BLaER1 treated with 17β-estradiol and CSF1 and Interleukin-3, amounts not matched to agents 10 nM and 100 nM (cell line): ENCODE measurements around the gene PCDHGB4.

Experiments
- H3K27ac ChIP-seq, 11 experiments: shearing (Covaris generic); formaldehyde crosslinking; 2 replicates each; pipeline ENCODE4 v1.8.1; 2022
- H3K27me3 ChIP-seq, 11 experiments: shearing (Covaris generic); formaldehyde crosslinking; 2 replicates each; pipeline ENCODE4 v1.8.1; 2022
- H3K36me3 ChIP-seq, 11 experiments: shearing (Covaris generic); formaldehyde crosslinking; 2 replicates each; pipeline ENCODE4 v1.8.1; 2022
- H3K4me1 ChIP-seq, 10 experiments: shearing (Covaris generic); formaldehyde crosslinking; 2 replicates each; pipeline ENCODE4 v1.8.1; 2022
- H3K4me2 ChIP-seq, 11 experiments: shearing (Covaris generic); formaldehyde crosslinking; 2 replicates each; pipeline ENCODE4 v1.8.1; 2022
- H3K4me3 ChIP-seq, 10 experiments: shearing (Covaris generic); formaldehyde crosslinking; 2 replicates each; pipeline ENCODE4 v1.8.1; 2022
- H3K9ac ChIP-seq, 11 experiments: shearing (Covaris generic); formaldehyde crosslinking; 2 replicates each; pipeline ENCODE4 v1.8.1; 2022
- H3K9me3 ChIP-seq, 11 experiments: shearing (Covaris generic); formaldehyde crosslinking; replicated peaks in 1 of 11; 2 replicates each; pipeline ENCODE4 v1.8.1; 2022
- H4K20me1 ChIP-seq, 11 experiments: shearing (Covaris generic); formaldehyde crosslinking; 2 replicates each; pipeline ENCODE4 v1.8.1; 2022
- Cebpa-rat ChIP-seq, 11 experiments: shearing (Covaris generic); IDR thresholded peaks; 2 replicates each; pipeline ENCODE4 v1.8.1; 2022

The PCDHGB4 gene

DNA sequence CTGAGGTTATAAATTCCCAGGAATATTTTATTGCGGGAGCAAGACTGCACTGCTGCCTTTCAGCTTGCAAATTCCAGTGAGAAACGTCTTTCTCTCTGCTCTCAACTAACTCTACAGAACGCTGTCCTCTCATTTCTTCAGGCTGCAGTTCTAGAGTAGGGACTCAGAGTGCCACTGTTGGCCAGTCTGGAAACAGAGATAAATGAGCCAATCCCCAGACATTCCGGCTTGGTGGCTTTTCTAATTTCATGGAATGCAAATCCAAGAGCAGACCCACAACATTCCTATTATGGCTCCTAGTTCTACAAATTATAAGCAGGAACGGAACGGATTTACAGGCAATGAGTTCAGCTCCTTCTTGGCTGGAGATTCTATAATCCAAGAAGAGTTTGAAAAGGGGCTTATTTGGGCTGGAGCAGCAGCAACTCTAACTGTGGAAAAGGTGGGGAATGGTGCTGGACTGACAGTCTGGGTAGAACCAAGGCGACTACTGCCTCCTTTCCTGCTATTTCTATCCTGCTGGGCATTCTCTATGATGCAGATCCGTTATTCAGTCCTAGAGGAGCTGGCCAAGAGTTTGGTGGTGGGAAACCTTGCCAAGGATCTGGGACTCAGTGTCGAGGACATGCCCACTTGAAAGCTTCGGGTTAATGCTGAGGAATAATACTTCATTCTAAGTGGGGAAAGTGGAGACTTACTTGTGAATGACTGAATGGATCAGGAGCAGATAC is 52.1 kb downstream of the PCDHGB4 start:
- Histone ChIP-seq H3K4me1 (peaks cover 0 to 16% (median 0%) of the 10 kb centered on the region in 10 experiments; a peak in 7 of 20 replicates), H3K9ac (no peak overlapping the region), H3K27ac (no peak overlapping the region), H3K9me3 (peaks cover 38 to 73% (median 60%) of the 10 kb centered on the region in 11 experiments), H3K27me3 (no peaks in the 10 kb centered on the region), H3K4me3 (no peak overlapping the region), H3K36me3 (peaks cover 0 to 31% (median 19%) of the 10 kb centered on the region in 11 experiments; a peak in 16 of 22 replicates), H3K4me2 (no peak overlapping the region), H4K20me1 (no peaks in the 10 kb centered on the region)
- no peak for TF ChIP-seq Cebpa-rat (IDR thresholded peaks at IDR 0.05)
